ENCODE measurements around the gene ZNF23.

Gene ZNF23

GRCh38 chr16:71448274-71448866 lies 13.7 kb downstream of the ZNF23 start:
- no peak overlapping the region for H3K4me3 ChIP-seq (ENCODE audit: severe bottlenecking)
- H3K27me3 ChIP-seq (ENCODE audit: insufficient read depth, poor library complexity, severe bottlenecking), result no peaks in the 10 kb centered on the region
- TF ChIP-seq, protein P1, sequence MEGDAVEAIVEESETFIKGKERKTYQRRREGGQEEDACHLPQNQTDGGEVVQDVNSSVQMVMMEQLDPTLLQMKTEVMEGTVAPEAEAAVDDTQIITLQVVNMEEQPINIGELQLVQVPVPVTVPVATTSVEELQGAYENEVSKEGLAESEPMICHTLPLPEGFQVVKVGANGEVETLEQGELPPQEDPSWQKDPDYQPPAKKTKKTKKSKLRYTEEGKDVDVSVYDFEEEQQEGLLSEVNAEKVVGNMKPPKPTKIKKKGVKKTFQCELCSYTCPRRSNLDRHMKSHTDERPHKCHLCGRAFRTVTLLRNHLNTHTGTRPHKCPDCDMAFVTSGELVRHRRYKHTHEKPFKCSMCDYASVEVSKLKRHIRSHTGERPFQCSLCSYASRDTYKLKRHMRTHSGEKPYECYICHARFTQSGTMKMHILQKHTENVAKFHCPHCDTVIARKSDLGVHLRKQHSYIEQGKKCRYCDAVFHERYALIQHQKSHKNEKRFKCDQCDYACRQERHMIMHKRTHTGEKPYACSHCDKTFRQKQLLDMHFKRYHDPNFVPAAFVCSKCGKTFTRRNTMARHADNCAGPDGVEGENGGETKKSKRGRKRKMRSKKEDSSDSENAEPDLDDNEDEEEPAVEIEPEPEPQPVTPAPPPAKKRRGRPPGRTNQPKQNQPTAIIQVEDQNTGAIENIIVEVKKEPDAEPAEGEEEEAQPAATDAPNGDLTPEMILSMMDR (IDR thresholded peaks at IDR 0.05; ENCODE audit: poor library complexity, severe bottlenecking), result no peak
- no peaks in the 10 kb centered on the region for H3K4me1 ChIP-seq (ENCODE audit: insufficient read depth, poor library complexity, severe bottlenecking)
- no peak for ATAC-seq (ENCODE audit: low read depth)
- H3K36me3 ChIP-seq (ENCODE audit: low read depth), result peaks cover 60% of the 10 kb centered on the region
- DNase-seq (ENCODE audit: low spot score), result no peak
- H3K9me3 ChIP-seq (ENCODE audit: severe bottlenecking), result peaks cover 43% of the 10 kb centered on the region
- no peak overlapping the region for H3K27ac ChIP-seq (ENCODE audit: poor library complexity, severe bottlenecking)

DNA sequence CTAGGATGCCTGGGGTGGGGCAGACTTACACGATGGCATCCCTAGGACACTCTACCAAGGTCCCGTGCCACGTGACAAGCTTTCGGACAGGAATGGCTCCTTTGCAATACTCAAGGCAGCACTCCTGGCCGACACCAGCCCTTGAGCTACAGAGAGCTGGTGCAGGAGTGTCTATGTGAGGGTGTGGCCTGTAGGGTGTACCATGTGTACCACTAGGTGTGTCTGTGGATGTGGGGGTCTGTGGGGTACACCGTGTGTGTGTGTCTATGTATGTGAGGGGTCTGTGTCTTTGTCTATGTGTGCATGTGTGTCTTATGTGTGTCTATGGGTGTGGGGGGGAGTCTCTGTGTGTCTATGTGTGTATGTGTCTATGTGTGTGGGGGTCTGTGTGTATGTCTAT lies 18.3 kb downstream of the ZNF23 start:
- Histone ChIP-seq H3K9me3 (ENCODE audit: severe bottlenecking) (peaks cover 29% of the 10 kb centered on the region), H3K27me3 (ENCODE audit: insufficient read depth, poor library complexity, severe bottlenecking) (no peaks in the 10 kb centered on the region), H3K27ac (ENCODE audit: poor library complexity, severe bottlenecking) (no peak overlapping the region), H3K4me1 (ENCODE audit: insufficient read depth, poor library complexity, severe bottlenecking) (no peaks in the 10 kb centered on the region), H3K36me3 (ENCODE audit: low read depth) (peaks cover 13% of the 10 kb centered on the region), H3K4me3 (ENCODE audit: severe bottlenecking) (no peak overlapping the region)
- ATAC-seq (ENCODE audit: low read depth), result no peak
- TF ChIP-seq, protein P1 (IDR thresholded peaks at IDR 0.05; ENCODE audit: poor library complexity, severe bottlenecking), result no peak
- DNase-seq (ENCODE audit: low spot score), result no peak

DNA sequence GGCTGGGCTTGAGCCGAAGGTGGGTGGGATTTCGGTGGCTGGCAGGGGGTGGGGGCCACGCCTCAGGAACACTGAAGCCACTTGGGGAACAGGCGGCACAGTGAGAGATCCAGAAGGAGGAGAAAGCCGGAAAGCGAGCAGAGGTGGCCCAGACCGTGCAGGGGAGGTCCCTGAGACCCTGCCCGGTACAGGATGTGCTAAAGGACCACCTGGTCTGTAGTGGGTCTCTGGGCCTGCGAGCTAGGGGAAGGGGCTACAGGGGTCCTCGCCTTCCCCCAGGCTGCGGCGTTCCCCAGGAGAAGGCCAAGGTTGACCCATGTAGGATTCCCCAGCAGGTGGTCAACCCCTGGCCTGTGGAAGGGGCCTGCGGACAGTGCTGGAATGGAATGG lies 20.0 kb downstream of the ZNF23 start, which contains the start of gene TLE7:
Gene TLE7, minus strand, starts transcription at position 4 of the 390 bp plus-strand sequence. CDS start 8,730 bp downstream, outside the sequence.
- Histone ChIP-seq H3K36me3 (ENCODE audit: low read depth) (no peaks in the 10 kb centered on the region), H3K9me3 (ENCODE audit: severe bottlenecking) (peaks cover 14% of the 10 kb centered on the region), H3K27me3 (ENCODE audit: insufficient read depth, poor library complexity, severe bottlenecking) (no peaks in the 10 kb centered on the region), H3K27ac (ENCODE audit: poor library complexity, severe bottlenecking) (no peak within 1 kb of the TSS), H3K4me3 (ENCODE audit: severe bottlenecking) (no peak within 1 kb of the TSS), H3K4me1 (ENCODE audit: insufficient read depth, poor library complexity, severe bottlenecking) (no peaks in the 10 kb centered on the region)
- ATAC-seq (ENCODE audit: low read depth), result no peak
- DNase-seq (ENCODE audit: low spot score), result no peak
- TF ChIP-seq, protein P1 (IDR thresholded peaks at IDR 0.05; ENCODE audit: poor library complexity, severe bottlenecking), result no peak

DNA sequence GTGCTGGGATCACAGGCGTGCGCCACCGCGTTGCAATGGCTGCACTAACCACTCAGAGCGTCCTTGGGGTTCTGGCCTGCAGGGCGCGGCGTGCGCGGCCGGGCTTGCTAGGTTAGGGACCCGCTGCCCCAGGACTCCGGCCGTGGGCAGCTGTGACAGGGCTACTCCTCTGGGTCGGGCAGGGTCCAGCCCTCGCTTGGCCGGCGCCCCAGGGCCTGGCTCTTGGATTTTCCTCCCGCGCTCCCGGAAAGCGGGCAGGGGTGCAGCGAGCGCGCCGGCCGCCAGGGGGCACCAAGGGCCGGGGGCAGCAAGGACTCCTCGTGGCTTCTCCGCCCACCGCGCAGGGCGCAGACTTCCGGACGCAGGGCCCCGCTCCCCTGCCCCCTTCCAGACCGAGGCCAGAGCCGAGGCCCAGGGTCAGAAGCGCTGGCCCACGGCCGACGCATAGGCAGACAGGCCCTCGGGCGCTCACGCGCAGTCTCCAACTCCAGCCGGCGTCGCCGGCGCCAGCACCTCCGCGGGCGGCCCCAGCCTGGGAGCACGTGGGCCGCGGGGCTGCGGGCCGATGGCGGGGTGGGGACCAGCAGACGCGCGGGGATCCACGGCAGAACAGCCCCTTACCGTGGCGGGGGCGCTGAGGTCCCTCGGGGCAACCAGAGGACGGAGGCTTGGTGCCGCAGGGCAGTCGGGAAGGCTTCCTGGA lies 20.5 kb downstream of the ZNF23 start:
- Histone ChIP-seq H3K27ac (ENCODE audit: poor library complexity, severe bottlenecking) (no peak overlapping the region), H3K36me3 (ENCODE audit: low read depth) (no peaks in the 10 kb centered on the region), H3K9me3 (ENCODE audit: severe bottlenecking) (peaks cover 8% of the 10 kb centered on the region), H3K4me3 (ENCODE audit: severe bottlenecking) (no peak overlapping the region), H3K4me1 (ENCODE audit: insufficient read depth, poor library complexity, severe bottlenecking) (no peaks in the 10 kb centered on the region), H3K27me3 (ENCODE audit: insufficient read depth, poor library complexity, severe bottlenecking) (no peaks in the 10 kb centered on the region)
- ATAC-seq (ENCODE audit: low read depth) (no peak), DNase-seq (ENCODE audit: low spot score) (no peak)
- TF ChIP-seq, protein P1 (IDR thresholded peaks at IDR 0.05; ENCODE audit: poor library complexity, severe bottlenecking), result no peak

Data from RWPE2 (cell line).